Mesenchymal stem cell (in vitro differentiated cells and primary cell): Measurements from ENCODE around the gene CACNG6. TPM values are rescaled to one million over a fixed set of nuclear protein-coding genes. Genes with fewer than 3 reads are reported as not detected.
A peak's percentile ranks its signal among the peaks of the same experiment; 100 is the strongest.

Source experiments
- DNase-seq: peaks from one replicate; pipeline ENCODE4 v3.0.0-alpha.2; 2013
- H2AFZ ChIP-seq: one replicate; pipeline ENCODE4 v1.6.1; 2013; ENCODE audit warnings: low read depth, mild to moderate bottlenecking, control low read depth, inconsistent platforms, low read length, moderate library complexity
- H2AK5ac ChIP-seq: 2 replicates; pipeline ENCODE4 v1.6.1; 2013; ENCODE audit warnings: low read length, moderate library complexity, mild to moderate bottlenecking, inconsistent platforms; ENCODE audit not compliant: severe bottlenecking
- H2BK120ac ChIP-seq: one replicate; pipeline ENCODE4 v1.6.1; 2013; ENCODE audit warnings: low read depth, mild to moderate bottlenecking, inconsistent platforms, low read length, moderate library complexity
- H2BK12ac ChIP-seq, 2 experiments: one replicate each; pipeline ENCODE4 v1.6.1; 2013; ENCODE audit warnings: inconsistent platforms in 2 of 2, low read length in 2 of 2, mild to moderate bottlenecking in 2 of 2, moderate library complexity in 2 of 2, control low read depth in 1 of 2
- H2BK15ac ChIP-seq: one replicate; pipeline ENCODE4 v1.6.1; 2013; ENCODE audit warnings: mild to moderate bottlenecking, low read depth, inconsistent platforms; ENCODE audit not compliant: poor library complexity, severe bottlenecking
- H2BK5ac ChIP-seq: 2 replicates; pipeline ENCODE4 v1.6.1; 2013; ENCODE audit warnings: low read depth, mild to moderate bottlenecking, low read length, control low read depth, inconsistent platforms; ENCODE audit not compliant: poor library complexity, severe bottlenecking
- H3K14ac ChIP-seq, 2 experiments: one replicate each; pipeline ENCODE4 v1.6.1; 2013; ENCODE audit warnings: inconsistent platforms in 2 of 2, low read length in 2 of 2, control low read depth in 1 of 2, mild to moderate bottlenecking in 1 of 2, moderate library complexity in 1 of 2
- H3K18ac ChIP-seq, 2 experiments: one replicate each; pipeline ENCODE4 v1.6.1; 2013; ENCODE audit warnings: inconsistent platforms in 2 of 2, low read length in 2 of 2, control low read depth in 1 of 2, low read depth in 1 of 2, mild to moderate bottlenecking in 1 of 2
- H3K23ac ChIP-seq, 2 experiments: one replicate each; pipeline ENCODE4 v1.6.1; 2013; ENCODE audit warnings: inconsistent platforms in 2 of 2, low read length in 2 of 2, mild to moderate bottlenecking in 2 of 2, moderate library complexity in 2 of 2, control low read depth in 1 of 2
- H3K27ac ChIP-seq: 2 replicates; pipeline ENCODE4 v1.5.1; 2013; ENCODE audit warnings: mild to moderate bottlenecking, moderate library complexity, low read length, control low read depth, inconsistent platforms; ENCODE audit not compliant: poor library complexity, severe bottlenecking
- H3K27me3 ChIP-seq, 2 experiments: 2 replicates each; pipeline versions ENCODE4 v1.6.1 to v1.7.0; 2013; ENCODE audit warnings: low read length in 2 of 2, mild to moderate bottlenecking in 2 of 2, moderate library complexity in 2 of 2, control low read depth in 1 of 2, inconsistent platforms in 1 of 2; ENCODE audit not compliant: control insufficient read depth in 1 of 2, insufficient read depth in 1 of 2
- H3K36me3 ChIP-seq, 2 experiments: 2 replicates each; pipeline versions ENCODE4 v1.6.1 to v1.7.0; 2013; ENCODE audit warnings: low read length in 2 of 2, control low read depth in 1 of 2, inconsistent platforms in 1 of 2, low read depth in 1 of 2, mild to moderate bottlenecking in 1 of 2; ENCODE audit not compliant: insufficient read depth in 2 of 2, control insufficient read depth in 1 of 2
- H3K4ac ChIP-seq, 2 experiments: one replicate each; pipeline ENCODE4 v1.6.1; 2013; ENCODE audit warnings: inconsistent platforms in 2 of 2, low read length in 2 of 2, mild to moderate bottlenecking in 2 of 2, moderate library complexity in 2 of 2, control low read depth in 1 of 2, low read depth in 1 of 2
- H3K4me1 ChIP-seq: 2 replicates; pipeline ENCODE4 v1.6.1; 2013; ENCODE audit warnings: low read depth, low read length, control low read depth; ENCODE audit not compliant: control insufficient read depth, insufficient read depth
- H3K4me2 ChIP-seq: 2 replicates; pipeline ENCODE4 v1.6.1; 2013; ENCODE audit warnings: low read length, mild to moderate bottlenecking, inconsistent platforms; ENCODE audit not compliant: poor library complexity, severe bottlenecking
- H3K4me3 ChIP-seq, 2 experiments: 2 replicates each; pipeline versions ENCODE4 v1.5.1 to v1.7.0; 2013; ENCODE audit warnings: low read length in 2 of 2, mild to moderate bottlenecking in 2 of 2, control low read depth in 1 of 2, low read depth in 1 of 2; ENCODE audit not compliant: insufficient read depth in 1 of 2
- H3K79me1 ChIP-seq: replicated peaks from 2 replicates; pipeline ENCODE4 v1.6.1; 2013; ENCODE audit warnings: mild to moderate bottlenecking, control low read depth, low read length, inconsistent platforms; ENCODE audit not compliant: poor library complexity, severe bottlenecking
- H3K9ac ChIP-seq: 2 replicates; pipeline ENCODE4 v1.7.0; 2013; ENCODE audit warnings: mild to moderate bottlenecking, low read length, moderate library complexity
- H3K9me3 ChIP-seq: 2 replicates; pipeline ENCODE4 v1.7.0; 2013; ENCODE audit warnings: mild to moderate bottlenecking, low read length; ENCODE audit not compliant: control insufficient read depth
- H4K8ac ChIP-seq: one replicate; pipeline ENCODE4 v1.6.1; 2013; ENCODE audit warnings: inconsistent platforms, mild to moderate bottlenecking, low read length, moderate library complexity
- H4K91ac ChIP-seq: one replicate; pipeline ENCODE4 v1.6.1; 2013; ENCODE audit warnings: mild to moderate bottlenecking, low read length, inconsistent platforms
- WGBS: methylation state at CpG from one replicate; pipeline ENCODE4 v1.1.7; 2013; ENCODE audit warnings: mixed read lengths; 5-methylcytosine and 5-hydroxymethylcytosine counted together
- polyA plus RNA-seq, 2 experiments: library from polyadenylated mRNA; stranded (reverse); fragments of 200-250 nt; gene quantifications; one replicate each; pipeline ENCODE4 v1.2.3, GENCODE V29; 2013

CACNG6 gene, protein sequence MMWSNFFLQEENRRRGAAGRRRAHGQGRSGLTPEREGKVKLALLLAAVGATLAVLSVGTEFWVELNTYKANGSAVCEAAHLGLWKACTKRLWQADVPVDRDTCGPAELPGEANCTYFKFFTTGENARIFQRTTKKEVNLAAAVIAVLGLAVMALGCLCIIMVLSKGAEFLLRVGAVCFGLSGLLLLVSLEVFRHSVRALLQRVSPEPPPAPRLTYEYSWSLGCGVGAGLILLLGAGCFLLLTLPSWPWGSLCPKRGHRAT
- 0.04 TPM for polyA plus RNA-seq (2013, experiment 1 of 2)
- 0.04 TPM for polyA plus RNA-seq (2013, experiment 2 of 2)

DNA sequence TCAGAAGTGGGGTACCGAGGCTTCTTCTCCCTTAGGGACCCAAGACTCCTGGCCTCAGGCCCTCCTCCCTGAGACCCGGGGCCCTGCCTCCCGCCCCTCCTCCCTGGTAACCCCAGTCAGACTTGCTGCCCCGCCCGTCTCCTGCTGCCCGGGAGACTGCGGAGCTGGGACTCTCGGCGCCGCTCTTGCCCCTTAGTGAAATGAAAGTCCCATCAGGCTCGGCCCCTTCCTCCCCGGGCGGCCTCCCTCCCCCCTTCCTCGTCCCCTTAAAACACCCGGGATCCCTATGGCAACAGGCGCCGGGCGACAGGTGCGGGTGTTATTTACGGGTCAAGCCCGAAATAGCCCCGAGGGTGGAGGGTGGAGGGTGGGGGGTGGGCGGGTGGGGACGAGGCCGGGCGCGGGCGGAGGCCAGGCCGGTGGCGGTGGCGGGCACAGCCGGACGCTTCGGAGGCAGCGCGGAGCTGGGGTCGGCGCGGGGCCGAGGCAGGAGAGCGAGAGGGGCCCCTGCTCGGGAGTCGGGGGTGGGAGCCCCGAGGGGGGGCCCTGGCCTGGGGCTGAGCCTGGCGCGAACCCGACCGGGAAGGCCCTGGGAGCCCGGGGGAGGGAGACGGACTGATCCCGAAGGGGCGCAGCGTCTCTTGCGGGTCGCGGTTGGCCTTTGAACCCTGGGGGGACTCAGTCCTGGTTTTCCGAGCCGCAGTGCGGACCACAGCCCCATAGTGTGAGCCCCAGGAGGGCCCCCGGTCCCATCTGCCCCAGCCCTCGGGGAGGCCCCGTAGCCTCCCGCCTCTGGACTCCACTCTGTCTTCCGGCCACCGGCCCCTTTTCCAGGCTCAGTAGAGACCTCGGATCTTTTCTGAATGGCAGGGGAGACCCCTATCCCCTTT, at the start of gene CACNG6:
CACNG6 (plus strand) TSS at position 414 of the 890 bp plus-strand sequence. CDS start 1,241 bp downstream, outside the sequence.
- Histone ChIP-seq H3K23ac (no peak within 1 kb of the TSS), H3K27ac (no peak within 1 kb of the TSS), H3K4ac (no peak within 1 kb of the TSS), H3K14ac (no peak within 1 kb of the TSS), H3K4me3 (no peak within 1 kb of the TSS), H3K4me2 (peak within 1 kb of the TSS; percentile 57), H4K8ac (peak within 1 kb of the TSS; percentile 49), H3K36me3 (no peaks in the 10 kb centered on the region), H4K91ac (no peak within 1 kb of the TSS), H3K9ac (no peak within 1 kb of the TSS), H3K27me3 (peaks cover 19 to 69% of the 10 kb centered on the region in 2 experiments), H2BK5ac (no peak within 1 kb of the TSS), H2BK15ac (no peak within 1 kb of the TSS), H3K4me1 (peaks cover 6% of the 10 kb centered on the region), H3K79me1 (no peaks in the 10 kb centered on the region), H2BK12ac (no peak within 1 kb of the TSS), H2AFZ (no peak within 1 kb of the TSS), H3K9me3 (no peaks in the 10 kb centered on the region), H3K18ac (no peak within 1 kb of the TSS), H2BK120ac (no peak within 1 kb of the TSS), H2AK5ac (no peak within 1 kb of the TSS)
- DNase-seq, result peak; percentile 8
- 19% methylated on average over 34 of the region's 66 CpGs for WGBS

DNA sequence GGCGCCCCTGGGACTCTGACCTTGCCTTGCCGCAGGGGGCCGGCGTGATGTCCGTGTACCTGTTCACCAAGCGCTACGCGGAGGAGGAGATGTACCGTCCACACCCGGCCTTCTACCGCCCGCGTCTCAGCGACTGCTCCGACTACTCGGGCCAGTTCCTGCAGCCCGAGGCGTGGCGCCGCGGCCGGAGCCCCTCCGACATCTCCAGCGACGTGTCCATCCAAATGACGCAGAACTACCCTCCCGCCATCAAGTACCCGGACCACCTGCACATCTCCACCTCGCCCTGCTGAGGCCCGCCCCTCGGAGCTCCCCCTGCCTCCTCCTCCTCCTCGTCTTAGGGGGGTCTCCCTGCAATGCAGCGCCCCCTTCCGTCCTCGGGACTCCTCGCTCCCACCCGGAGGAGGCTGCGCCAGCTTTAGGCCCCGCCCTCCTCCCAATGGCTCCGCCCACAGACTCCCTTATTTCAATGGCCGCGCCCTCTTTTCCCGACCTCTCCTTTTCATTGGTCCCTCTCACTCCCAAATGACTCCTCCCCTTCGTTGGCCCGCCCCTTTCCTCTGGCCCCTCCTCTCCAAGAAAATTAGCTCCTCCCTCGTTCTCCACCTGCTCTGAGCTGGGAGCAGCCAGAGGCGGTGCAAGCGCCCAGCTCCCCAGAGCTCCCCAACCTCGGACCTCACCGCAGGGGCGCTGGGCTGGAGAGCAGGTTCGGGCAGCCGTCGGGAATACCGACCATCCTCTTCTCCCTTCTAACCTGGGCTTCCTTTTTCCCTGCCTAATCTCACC, 49.2 kb upstream of the CACNG6 start:
- no peaks in the 10 kb centered on the region for H3K9me3 ChIP-seq
- H3K27me3 ChIP-seq, result peaks cover 20 to 66% of the 10 kb centered on the region in 2 experiments
- DNase-seq, result no peak
- no peak overlapping the region for H2BK12ac ChIP-seq
- H3K18ac ChIP-seq, result no peak overlapping the region
- H2AFZ ChIP-seq, result no peak overlapping the region
- H2BK5ac ChIP-seq, result no peak overlapping the region
- WGBS, result 9% methylated on average over 51 of the region's 55 CpGs
- peak overlapping the region; percentile 21 for H4K91ac ChIP-seq
- H3K23ac ChIP-seq, result no peak overlapping the region
- H3K4me3 ChIP-seq, result no peak overlapping the region
- H4K8ac ChIP-seq, result no peak overlapping the region
- H3K9ac ChIP-seq, result no peak overlapping the region
- no peaks in the 10 kb centered on the region for H3K79me1 ChIP-seq
- H3K27ac ChIP-seq, result no peak overlapping the region
- H3K4ac ChIP-seq, result no peak overlapping the region
- no peaks in the 10 kb centered on the region for H3K4me1 ChIP-seq
- no peaks in the 10 kb centered on the region for H3K36me3 ChIP-seq
- no peak overlapping the region for H3K4me2 ChIP-seq
- H3K14ac ChIP-seq, result no peak overlapping the region
- no peak overlapping the region for H2AK5ac ChIP-seq
- no peak overlapping the region for H2BK120ac ChIP-seq
- no peak overlapping the region for H2BK15ac ChIP-seq

DNA sequence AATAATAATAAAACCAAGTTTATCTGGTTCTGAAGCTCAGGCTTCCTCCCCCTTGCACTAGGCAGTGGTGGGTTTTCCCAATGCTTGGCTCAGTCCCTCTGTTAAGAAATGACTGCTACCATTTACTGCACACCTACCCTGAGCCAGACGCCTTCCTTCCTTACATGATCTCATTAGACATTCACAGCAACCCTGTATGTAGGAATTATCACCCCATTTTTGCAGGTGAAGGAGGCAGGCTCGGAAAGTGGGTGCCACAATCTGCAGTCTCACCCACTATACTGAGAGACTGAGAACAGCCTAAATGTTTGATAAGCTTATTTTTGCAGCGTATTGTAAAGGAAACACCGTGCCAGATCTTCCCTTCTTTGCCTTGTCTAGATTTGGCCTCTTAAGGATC, 47.0 kb upstream of the CACNG6 start:
- H3K9me3 ChIP-seq, result no peaks in the 10 kb centered on the region
- H2AFZ ChIP-seq, result no peak overlapping the region
- H2BK5ac ChIP-seq, result no peak overlapping the region
- no peak overlapping the region for H3K14ac ChIP-seq
- H3K18ac ChIP-seq, result no peak overlapping the region
- H4K8ac ChIP-seq, result no peak overlapping the region
- no peak overlapping the region for H3K4ac ChIP-seq
- H3K4me1 ChIP-seq, result no peaks in the 10 kb centered on the region
- 71% methylated on average over 4 of the region's 4 CpGs for WGBS
- H3K9ac ChIP-seq, result no peak overlapping the region
- H2BK15ac ChIP-seq, result no peak overlapping the region
- no peak overlapping the region for H2AK5ac ChIP-seq
- no peak overlapping the region for H3K4me2 ChIP-seq
- no peak overlapping the region for H2BK12ac ChIP-seq
- H3K79me1 ChIP-seq, result no peaks in the 10 kb centered on the region
- H4K91ac ChIP-seq, result no peak overlapping the region
- H3K23ac ChIP-seq, result no peak overlapping the region
- H3K27me3 ChIP-seq, result peaks cover 20 to 64% of the 10 kb centered on the region in 2 experiments
- DNase-seq, result no peak
- H3K27ac ChIP-seq, result no peak overlapping the region
- no peaks in the 10 kb centered on the region for H3K36me3 ChIP-seq
- no peak overlapping the region for H2BK120ac ChIP-seq
- no peak overlapping the region for H3K4me3 ChIP-seq
